ENCODE results near the gene DMD.

DMD gene

GRCh38 chrX:31555506-31555905 is 1655.8 kb downstream of the DMD start:
- no peak for DNase-seq

GRCh38 chrX:31551913-31552312 is 1659.4 kb downstream of the DMD start:
- no peak for DNase-seq

- DNase-seq: no peak
Measured at GRCh38 chrX:31550158-31550557, 1661.2 kb downstream of the DMD start.

GRCh38 chrX:31547816-31548215 is 1663.5 kb downstream of the DMD start:
- no peak for DNase-seq

- DNase-seq: no peak
Measured at GRCh38 chrX:31547416-31547815, 1663.9 kb downstream of the DMD start.

GRCh38 chrX:31546126-31546525 is 1665.2 kb downstream of the DMD start:
- DNase-seq: no peak

- DNase-seq: no peak
Measured at GRCh38 chrX:31545726-31546125, 1665.6 kb downstream of the DMD start.

- no peak for DNase-seq
Measured at GRCh38 chrX:31545191-31545590, 1666.2 kb downstream of the DMD start.

- DNase-seq: no peak
Measured at GRCh38 chrX:31543634-31544033, 1667.7 kb downstream of the DMD start.

- DNase-seq: no peak
Measured at GRCh38 chrX:31542566-31542965, 1668.8 kb downstream of the DMD start.

GRCh38 chrX:31540313-31540712 is 1671.0 kb downstream of the DMD start:
- no peak for DNase-seq

GRCh38 chrX:31527455-31528126 is 1683.8 kb downstream of the DMD start:
- DNase-seq: no peak

GRCh38 chrX:31523884-31524536 is 1687.3 kb downstream of the DMD start:
- DNase-seq: no peak

GRCh38 chrX:31522760-31523159 is 1688.6 kb downstream of the DMD start:
- DNase-seq: no peak

- no peak for DNase-seq
Measured at GRCh38 chrX:31521941-31522340, 1689.4 kb downstream of the DMD start.

GRCh38 chrX:31516527-31516926 is 1694.8 kb downstream of the DMD start:
- DNase-seq: no peak

GRCh38 chrX:31508338-31508737 is 1703.0 kb downstream of the DMD start:
- no peak for DNase-seq

- DNase-seq: no peak
Measured at GRCh38 chrX:31506928-31507327, 1704.4 kb downstream of the DMD start.

- DNase-seq: no peak
Measured at GRCh38 chrX:31506360-31506759, 1705.0 kb downstream of the DMD start.

- DNase-seq: no peak
Measured at GRCh38 chrX:31500921-31501320, 1710.4 kb downstream of the DMD start.

GRCh38 chrX:31499109-31499508 is 1712.2 kb downstream of the DMD start:
- no peak for DNase-seq

- no peak for DNase-seq
Measured at GRCh38 chrX:31497086-31497485, 1714.3 kb downstream of the DMD start.

- DNase-seq: no peak
Measured at GRCh38 chrX:31487951-31488350, 1723.4 kb downstream of the DMD start.

GRCh38 chrX:31483336-31483735 is 1728.0 kb downstream of the DMD start:
- no peak for DNase-seq

GRCh38 chrX:31480696-31481095 is 1730.7 kb downstream of the DMD start:
- DNase-seq: no peak
